GM12864 (cell line): ENCODE measurements around the gene RIOK2.

ENCODE experiments used
- DNase-seq: peaks from one replicate; pipeline ENCODE4 v3.0.0-alpha.2; 2011; ENCODE audit warnings: low read depth
- H3K4me3 ChIP-seq: 2 replicates; pipeline ENCODE4 v1.5.1; 2011; ENCODE audit warnings: mild to moderate bottlenecking, low read depth, low read length, control low read depth
- TF ChIP-seq, protein P1 (sequence below): IDR thresholded peaks from 2 replicates; pipeline ENCODE4 v1.5.1; 2011; ENCODE audit warnings: low read depth, mild to moderate bottlenecking, moderate library complexity, low read length, control low read depth, inconsistent platforms; ENCODE audit errors: missing control alignments

Gene RIOK2

DNA sequence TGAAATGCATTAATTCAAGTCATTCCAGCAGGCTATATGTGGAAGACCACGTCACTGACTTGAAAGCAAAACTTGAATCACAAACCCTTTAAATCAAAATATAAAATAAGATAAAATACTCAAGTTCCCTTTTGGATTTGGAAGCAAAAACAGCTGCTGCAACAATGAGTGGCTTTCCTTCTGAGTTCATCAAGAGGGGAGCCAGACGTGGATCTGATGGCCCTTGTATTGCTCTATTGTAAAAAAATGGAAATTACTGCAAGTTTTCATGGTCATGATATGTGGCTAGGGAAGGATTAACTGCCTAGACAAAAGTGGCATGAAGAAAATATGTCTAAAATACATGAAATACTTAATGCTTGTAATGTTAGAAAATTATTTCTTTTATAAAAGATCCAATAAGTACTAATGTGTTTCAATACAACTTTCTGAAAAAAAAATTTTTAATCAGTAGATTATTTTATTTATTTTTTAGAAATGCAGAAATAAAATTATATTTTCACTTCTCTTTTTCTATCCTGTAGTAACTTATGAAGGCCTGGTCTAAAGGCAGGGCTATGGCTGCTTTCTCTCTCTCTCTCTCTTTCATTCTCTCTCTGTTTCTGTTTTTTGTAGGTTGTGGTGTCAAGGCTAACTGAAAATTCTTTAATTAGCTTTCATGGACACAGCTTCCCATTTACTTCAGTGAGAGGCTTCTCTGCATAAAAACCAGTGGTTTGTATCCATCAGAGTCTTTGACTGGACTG, 64.6 kb downstream of the RIOK2 start:
- no peak for DNase-seq
- TF ChIP-seq, protein P1, sequence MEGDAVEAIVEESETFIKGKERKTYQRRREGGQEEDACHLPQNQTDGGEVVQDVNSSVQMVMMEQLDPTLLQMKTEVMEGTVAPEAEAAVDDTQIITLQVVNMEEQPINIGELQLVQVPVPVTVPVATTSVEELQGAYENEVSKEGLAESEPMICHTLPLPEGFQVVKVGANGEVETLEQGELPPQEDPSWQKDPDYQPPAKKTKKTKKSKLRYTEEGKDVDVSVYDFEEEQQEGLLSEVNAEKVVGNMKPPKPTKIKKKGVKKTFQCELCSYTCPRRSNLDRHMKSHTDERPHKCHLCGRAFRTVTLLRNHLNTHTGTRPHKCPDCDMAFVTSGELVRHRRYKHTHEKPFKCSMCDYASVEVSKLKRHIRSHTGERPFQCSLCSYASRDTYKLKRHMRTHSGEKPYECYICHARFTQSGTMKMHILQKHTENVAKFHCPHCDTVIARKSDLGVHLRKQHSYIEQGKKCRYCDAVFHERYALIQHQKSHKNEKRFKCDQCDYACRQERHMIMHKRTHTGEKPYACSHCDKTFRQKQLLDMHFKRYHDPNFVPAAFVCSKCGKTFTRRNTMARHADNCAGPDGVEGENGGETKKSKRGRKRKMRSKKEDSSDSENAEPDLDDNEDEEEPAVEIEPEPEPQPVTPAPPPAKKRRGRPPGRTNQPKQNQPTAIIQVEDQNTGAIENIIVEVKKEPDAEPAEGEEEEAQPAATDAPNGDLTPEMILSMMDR: no peak
- H3K4me3 ChIP-seq: no peak overlapping the region

DNA sequence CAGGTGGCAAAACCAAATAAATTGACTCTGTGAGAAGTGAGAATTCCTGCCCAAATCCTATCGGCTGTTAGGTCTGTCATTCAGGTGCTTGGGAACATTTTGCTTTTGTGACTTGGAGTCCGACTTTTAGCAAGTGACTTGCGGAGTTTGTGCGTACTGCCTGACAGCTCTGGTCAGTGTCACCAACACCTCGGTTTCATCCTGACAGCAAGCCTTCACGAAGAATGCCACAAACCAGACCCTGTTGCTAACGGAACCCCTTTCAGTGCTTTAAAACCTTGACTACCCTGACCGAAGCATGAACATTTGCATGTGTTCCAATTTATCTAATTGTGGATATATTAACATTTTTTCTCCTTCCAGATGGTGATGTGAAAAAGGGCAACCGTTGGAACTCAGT, 67.1 kb downstream of the RIOK2 start:
- TF ChIP-seq, protein P1: no peak
- no peak overlapping the region for H3K4me3 ChIP-seq
- DNase-seq: no peak

DNA sequence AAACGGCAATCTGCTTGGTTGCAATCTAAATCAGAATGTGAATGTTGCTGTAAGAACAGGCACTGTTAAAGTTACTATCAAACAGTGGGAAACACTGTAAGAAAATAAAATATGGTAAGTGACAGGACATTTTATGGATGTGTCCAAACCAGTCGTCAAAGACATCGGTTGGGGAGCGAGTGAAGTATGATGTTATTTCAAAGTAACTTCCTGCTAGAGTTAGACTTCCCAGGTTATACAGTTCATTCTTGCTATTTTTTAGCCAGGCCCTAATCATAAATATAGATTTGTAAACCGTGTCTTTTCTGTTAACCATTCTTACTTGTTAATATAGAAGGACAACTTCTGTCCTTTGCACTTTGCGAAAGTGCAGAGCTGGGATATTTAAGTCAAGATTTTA, 70.8 kb downstream of the RIOK2 start:
- no peak overlapping the region for H3K4me3 ChIP-seq
- TF ChIP-seq, protein P1: no peak
- no peak for DNase-seq

DNA sequence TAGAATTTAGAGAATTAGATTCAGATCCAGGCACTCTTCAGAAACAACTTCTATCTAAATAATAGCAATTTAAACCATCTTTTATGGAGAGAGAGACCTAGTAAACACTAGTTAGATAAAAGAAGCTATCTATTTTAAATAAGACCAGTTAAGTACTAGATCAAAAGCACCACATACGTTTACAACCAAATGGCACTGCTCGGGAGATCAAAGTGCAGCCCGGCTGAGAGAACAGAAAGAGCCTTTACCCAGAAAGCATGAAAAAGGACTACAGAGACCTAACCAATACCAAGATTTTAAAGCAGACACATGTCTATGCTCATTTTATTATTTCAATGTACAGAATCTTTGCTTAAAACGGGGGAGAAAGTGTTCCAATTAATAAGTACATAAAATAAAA, 71.4 kb downstream of the RIOK2 start:
- DNase-seq: no peak
- H3K4me3 ChIP-seq: no peak overlapping the region
- TF ChIP-seq, protein P1: no peak

DNA sequence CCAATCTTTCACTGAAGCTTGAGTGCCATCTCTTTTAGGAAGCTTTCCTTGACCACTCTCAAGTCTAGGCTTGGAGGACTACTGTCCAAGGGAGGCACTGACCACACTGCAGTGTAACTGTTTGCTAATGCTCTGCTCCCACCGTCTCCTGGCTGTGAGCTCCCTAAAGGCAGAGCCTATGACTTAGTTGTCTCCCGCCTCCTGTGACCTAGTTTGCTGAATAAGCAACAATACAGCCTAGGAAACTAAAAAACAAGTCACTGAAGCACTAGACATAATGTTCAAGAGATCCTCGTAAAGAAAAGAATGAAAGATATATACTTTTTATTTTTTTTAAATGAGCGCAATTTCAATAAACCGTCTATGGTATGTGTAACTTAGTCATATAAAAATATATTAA, 72.0 kb downstream of the RIOK2 start:
- TF ChIP-seq, protein P1: no peak

More for the DNA sequence above, 72.0 kb downstream of the RIOK2 start:
- no peak for DNase-seq
- H3K4me3 ChIP-seq: no peak overlapping the region
